ENCODE data around the gene ESYT2.
A peak's percentile ranks its signal among the peaks of the same experiment; 100 is the strongest.
"Not testable (repeated sequence)": the region's sequence is repeated elsewhere in the genome, so short reads cannot be mapped to it uniquely, and the experiment has no call there.

Gene ESYT2

DNA sequence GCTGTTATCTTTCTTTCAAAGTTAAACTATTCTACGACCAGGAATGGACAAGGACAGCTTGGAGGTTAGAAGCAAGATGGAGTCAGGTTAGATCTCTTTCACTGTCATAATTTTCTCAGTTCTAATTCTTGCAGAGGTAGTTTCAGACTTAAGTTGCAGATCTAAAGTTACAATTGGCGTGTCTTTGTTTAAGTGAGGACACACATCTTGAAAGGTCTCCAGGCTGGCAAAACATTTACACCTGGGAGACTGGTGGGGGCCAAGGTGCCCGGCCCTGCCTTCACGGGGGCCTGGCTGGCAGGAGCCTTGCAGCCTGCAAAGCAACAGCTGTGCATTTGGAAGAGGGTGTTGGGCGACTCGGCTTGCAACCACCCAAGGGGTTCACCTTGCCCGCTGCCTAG, 25.4 kb upstream of the ESYT2 start:
- DNase-seq, result no peak

GRCh38 chr7:158850545-158851102, 21.3 kb upstream of the ESYT2 start:
- no peak for DNase-seq

GRCh38 chr7:158849768-158850544, 20.6 kb upstream of the ESYT2 start:
- no peak for DNase-seq

DNA sequence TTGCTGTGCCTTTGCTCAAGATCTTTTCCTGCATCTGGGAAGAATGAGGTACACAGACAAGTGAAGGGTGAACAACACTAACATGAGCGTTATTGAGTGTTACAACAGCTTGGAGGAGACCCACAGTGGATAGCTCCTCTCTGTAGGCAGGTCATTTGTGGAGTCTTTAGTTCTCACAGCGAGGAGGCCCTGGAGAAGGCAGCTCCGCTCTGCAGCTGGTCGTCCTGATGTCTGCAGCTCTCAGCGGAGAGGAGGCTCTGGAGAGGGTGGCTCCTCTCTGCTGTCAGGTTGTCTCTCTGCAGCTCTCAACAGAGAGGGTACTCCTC, 20.1 kb upstream of the ESYT2 start:
- no peak for DNase-seq

- DNase-seq, result peak; percentile 22
Measured at GRCh38 chr7:158847451-158847866, 18.1 kb upstream of the ESYT2 start.

- no peak for DNase-seq
Measured at GRCh38 chr7:158846304-158846703, 17.0 kb upstream of the ESYT2 start.

DNA sequence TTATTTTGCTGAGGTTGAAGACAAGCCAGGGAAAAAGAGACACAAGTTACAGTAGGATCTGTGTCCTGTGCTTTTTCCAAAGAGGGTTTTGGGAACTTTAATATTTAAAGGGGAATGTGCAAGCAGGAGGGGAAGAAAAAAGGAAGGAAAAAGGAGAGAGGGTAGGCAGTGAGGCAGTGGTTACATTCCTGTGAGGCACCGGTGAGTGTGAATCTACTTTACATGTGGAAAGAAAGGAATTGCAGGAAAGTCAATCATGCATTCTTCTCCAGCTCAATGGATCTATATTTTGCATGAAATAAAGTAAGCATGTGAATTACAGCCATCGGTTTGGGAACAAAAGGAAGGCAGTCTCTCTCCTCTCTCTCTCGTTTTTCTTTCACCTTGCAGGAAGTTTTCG, 14.5 kb upstream of the ESYT2 start:
- DNase-seq, result no peak

- no peak for DNase-seq
Measured at GRCh38 chr7:158842486-158842885, 13.2 kb upstream of the ESYT2 start.

DNA sequence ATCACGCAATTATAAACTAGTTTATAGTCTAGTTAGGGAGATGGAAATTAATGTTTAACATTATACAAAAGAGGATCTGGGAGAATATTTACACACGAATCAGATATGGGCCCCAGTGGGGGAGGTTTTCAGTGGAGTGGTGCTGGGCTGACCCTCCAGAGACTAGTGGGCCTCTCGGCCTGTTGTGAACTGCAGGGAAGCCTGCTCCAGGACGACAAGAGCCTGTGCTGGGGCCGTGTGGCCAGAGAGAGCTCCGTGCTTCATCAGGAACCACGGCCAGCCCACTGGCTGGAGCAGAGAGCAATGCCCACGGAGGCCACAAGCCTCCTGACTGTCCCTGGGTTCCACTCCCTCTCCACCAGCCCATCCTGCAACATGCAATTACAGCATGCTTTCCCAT, 11.3 kb upstream of the ESYT2 start:
- DNase-seq, result no peak

DNA sequence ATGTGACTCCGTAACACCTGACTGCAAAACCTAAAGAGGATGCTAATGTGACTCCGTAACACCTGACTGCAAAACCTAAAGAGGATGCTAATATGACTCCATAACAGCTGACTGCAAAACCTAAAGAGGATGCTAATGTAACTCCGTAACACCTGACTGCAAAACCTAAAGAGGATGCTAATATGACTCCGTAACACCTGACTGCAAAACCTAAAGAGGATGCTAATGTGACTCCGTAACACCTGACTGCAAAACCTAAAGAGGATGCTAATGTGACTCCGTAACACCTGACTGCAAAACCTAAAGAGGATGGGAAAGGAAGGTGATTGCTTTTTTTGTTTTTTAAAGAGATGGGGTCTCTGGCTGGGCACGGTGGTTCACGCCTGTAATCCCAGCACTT, 9.9 kb upstream of the ESYT2 start:
- not testable (repeated sequence) for DNase-seq

GRCh38 chr7:158837790-158838637, 8.7 kb upstream of the ESYT2 start:
- DNase-seq, result no peak

DNA sequence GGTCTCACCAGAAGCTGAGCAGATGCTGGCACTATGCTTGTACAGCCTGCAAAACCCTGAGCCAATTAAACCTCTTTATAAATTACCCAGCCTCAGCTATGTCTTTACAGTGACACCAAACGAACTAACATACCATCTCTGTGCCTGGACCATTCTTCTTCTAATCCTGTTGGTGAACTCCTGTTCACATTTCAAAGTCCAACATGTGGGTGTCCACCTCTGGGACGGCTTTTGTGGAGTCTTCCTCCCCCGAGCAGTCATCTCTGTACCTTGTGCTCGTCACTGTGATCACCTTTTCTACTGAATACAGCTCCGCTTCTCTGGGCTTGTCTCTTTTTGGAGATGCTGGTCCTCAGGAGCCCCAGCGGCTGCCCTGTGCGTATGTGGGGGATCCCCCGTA, 7.4 kb upstream of the ESYT2 start:
- no peak for DNase-seq

DNA sequence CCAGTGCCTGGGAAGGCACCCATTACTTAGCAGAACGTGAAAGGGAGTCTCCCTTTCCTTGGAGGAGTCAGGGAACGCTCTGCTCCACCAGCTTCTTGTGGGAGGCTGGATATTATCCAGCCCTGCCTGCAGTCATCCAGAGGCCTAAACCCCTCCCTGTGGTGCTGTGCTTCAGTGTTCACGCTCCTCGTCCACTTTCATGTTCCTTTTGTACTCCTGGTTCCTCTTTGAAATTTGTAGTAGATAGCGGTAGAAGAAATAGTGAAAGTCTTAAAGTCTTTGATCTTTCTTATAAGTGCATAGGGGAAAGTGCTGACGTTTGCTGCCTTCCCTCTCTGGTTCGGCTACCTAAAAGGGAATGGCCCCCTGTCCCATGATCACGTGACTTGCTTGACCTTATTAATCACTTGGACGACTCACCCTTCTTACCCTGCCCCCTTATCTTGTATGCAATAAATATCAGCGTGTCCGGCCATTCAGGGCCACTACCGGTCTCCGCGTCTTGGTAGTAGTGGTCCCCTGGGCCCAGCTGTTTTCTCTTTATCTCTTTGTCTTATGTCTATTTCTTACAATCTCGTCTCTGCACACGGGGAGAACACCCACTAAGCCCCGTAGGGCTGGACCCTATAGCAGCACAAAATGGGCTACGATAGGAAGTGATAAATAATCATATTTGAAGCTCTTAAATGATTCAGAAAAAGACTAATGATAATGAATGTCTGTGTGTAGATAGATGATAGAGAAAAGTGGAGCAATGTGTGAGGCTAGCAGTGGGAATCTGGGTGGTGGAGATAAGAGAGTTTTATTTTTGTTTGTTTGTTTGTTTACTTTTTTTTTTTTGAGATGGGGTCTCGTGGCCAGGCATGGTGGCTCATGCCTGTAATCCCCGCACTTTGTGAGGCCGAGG, 5.8 kb upstream of the ESYT2 start:
- DNase-seq, result no peak

- no peak for DNase-seq
Measured at GRCh38 chr7:158832994-158833393, 3.7 kb upstream of the ESYT2 start.

GRCh38 chr7:158831738-158832091, 2.4 kb upstream of the ESYT2 start:
- no peak for DNase-seq

DNA sequence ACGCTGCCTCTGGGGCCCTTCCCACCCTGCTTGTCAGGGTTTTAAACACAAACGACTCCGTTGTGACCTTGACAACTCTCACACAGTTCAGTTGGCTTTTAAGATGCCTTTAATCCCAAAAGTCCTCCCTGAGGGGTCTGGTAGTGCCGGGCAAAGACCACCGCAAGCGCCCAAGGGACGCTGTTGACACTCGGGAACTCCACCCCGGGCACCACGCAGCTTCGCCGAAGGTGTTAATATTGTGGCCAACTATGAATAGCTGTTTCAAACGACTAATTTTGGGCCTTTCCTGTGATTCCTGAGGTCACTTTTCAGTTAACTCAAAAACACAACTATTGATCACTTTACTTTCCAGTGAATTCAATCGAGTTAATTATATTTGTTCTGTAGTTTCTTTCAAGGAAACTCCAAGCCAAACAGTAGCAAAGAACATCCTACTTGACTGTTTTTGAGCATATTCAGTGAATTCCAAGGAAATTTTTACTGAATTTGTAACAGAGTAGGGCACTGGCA, 958 bp upstream of the ESYT2 start:
- no peak for DNase-seq

DNA sequence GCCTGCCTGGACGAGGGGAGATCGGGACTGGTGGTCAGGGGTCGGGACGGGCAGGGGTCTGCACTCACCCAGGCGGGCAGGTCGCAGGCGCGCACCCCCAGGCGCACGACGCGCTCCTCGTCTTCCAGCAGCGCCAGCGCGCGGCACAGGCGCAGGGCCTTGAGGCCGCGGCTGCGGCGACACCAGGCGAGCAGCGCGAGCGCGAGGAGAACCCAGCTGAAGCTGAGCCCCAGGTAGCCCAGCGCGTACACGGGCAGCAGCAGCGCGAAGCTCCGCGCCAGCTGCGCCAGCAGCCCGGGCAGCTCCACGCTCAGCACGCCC, 328 bp downstream of the ESYT2 start:
- DNase-seq, result peak; percentile 76

DNA sequence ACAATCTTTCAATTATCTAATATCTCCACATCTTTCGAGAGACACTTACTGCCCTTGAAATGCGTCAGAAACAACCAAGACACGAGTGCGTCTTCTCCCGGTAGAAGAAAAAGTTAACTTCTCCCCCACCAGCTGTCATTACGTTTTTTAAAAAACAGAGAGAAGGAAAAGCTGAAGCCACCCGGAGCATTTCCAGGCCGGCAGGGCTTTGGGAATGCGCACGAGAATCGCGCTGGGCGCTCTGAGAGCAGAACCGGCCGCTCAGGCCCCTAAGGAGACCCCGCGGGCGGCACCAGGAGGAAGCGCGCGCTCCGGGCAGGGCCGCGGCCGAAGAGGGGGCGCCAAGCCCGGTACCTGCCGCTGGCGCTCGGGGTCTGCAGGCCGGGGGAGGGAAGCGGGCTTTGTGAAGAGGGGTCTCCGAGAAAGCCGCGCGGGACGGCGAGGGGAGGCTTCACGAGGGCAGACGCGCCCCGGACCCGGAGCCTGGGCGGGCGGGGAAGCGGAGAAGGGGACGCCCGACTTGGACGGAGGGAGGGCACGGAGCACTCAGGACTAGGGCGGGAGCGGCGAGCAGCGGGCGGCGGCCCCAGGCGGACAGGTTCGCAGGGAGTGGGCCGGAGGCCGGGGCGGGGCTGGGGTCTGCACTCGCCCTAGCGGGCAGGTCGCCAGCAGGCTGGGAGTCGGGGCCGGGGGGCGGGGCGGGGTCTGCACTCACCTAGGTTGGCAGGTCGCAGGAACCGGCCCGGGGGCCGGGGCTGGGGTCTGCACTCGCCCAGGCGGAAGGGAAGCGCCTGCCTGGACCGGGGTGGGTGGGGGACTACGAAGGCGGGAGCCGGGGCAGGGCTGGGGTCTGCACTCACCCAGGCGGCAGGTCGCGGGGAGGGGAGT, 932 bp downstream of the ESYT2 start:
- DNase-seq, result peak; percentile 23

GRCh38 chr7:158827411-158828132, 1.7 kb downstream of the ESYT2 start:
- DNase-seq, result no peak

DNA sequence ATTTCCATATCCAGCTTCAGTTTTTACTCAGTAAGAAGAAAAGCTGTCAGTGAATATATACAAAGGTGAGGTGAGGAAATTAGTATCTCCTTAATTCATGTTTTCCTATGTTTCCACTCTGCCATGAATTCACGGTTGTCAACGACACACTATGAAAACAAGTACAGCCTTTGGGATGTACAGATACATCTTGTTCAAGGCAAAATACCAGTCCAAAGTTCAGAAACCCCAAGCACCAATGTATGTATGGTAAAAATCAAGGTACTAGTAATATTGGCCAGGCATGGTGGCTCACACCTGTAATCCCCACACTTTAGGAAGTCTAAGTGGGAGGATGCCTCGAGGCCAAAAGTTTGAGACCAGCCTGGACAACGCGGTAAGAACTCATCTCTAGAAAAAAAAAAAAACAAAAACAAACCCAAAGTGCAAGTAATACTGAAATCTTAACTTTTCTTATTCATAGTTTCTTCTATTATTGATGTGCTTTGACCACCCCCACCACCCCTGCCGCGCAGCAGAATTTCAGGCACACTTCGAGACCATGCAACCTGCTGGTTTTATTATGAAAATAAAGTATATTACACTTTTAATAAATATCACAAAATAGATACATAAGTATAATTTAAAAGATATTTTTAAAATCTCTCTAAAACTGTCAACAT, 3.5 kb downstream of the ESYT2 start:
- no peak for DNase-seq
